VCaP (cell line): Measurements from ENCODE around the gene BLCAP.
"Not testable (repeated sequence)": the region's sequence is repeated elsewhere in the genome, so short reads cannot be mapped to it uniquely, and the experiment has no call there.

Experiments
- H3K27ac ChIP-seq: fragments of 450-650 bp; 2 replicates; pipeline ENCODE4 v1.5.1; 2017
- CTCF ChIP-seq: fragments of 450-650 bp; conservative IDR thresholded peaks from 2 replicates; pipeline ENCODE4 v1.5.1; 2017; ENCODE audit warnings: mild to moderate bottlenecking, moderate library complexity

BLCAP gene

GRCh38 chr20:37494796-37495195 lies 32.9 kb downstream of the BLCAP start:
- no peak for TF ChIP-seq CTCF
- H3K27ac ChIP-seq, result no peak overlapping the region

GRCh38 chr20:37494301-37494700 lies 33.4 kb downstream of the BLCAP start:
- no peak overlapping the region for H3K27ac ChIP-seq
- TF ChIP-seq CTCF, result no peak

- H3K27ac ChIP-seq, result no peak overlapping the region
- TF ChIP-seq CTCF, result no peak
Observed at GRCh38 chr20:37492945-37493344, 34.7 kb downstream of the BLCAP start.

- no peak for TF ChIP-seq CTCF
- H3K27ac ChIP-seq, result no peak overlapping the region
Observed at GRCh38 chr20:37492096-37492625, 35.5 kb downstream of the BLCAP start.

GRCh38 chr20:37490663-37491350 lies 36.9 kb downstream of the BLCAP start:
- H3K27ac ChIP-seq, result no peak overlapping the region
- no peak for TF ChIP-seq CTCF

- H3K27ac ChIP-seq, result not testable (repeated sequence)
Observed at GRCh38 chr20:37486209-37486608, 41.5 kb downstream of the BLCAP start.

GRCh38 chr20:37484331-37484730 lies 43.3 kb downstream of the BLCAP start:
- no peak overlapping the region for H3K27ac ChIP-seq
- no peak for TF ChIP-seq CTCF

GRCh38 chr20:37481610-37482009 lies 46.1 kb downstream of the BLCAP start:
- TF ChIP-seq CTCF, result no peak
- no peak overlapping the region for H3K27ac ChIP-seq
